HS-5 (cell line): ENCODE measurements around the gene DNAJB4.
"Not testable (repeated sequence)": the region's sequence is repeated elsewhere in the genome, so short reads cannot be mapped to it uniquely, and the experiment has no call there.

Experiments used
- DNase-seq: peaks from one replicate; pipeline ENCODE4 v3.0.0-alpha.2; 2012; ENCODE audit warnings: low read depth

DNAJB4 gene

GRCh38 chr1:78004719-78005447, at the start of gene DNAJB4:
TSS of gene DNAJB4 (plus strand) at chr1:78004939. CDS start at chr1:78005111, 172 bp downstream.
- DNase-seq: peak; percentile 95

GRCh38 chr1:77955709-77956108, 49.0 kb upstream of the DNAJB4 start:
- no peak for DNase-seq

- DNase-seq: no peak
These were observed 48.3 kb upstream of the DNAJB4 start for GRCh38 chr1:77956464-77956863.

DNA sequence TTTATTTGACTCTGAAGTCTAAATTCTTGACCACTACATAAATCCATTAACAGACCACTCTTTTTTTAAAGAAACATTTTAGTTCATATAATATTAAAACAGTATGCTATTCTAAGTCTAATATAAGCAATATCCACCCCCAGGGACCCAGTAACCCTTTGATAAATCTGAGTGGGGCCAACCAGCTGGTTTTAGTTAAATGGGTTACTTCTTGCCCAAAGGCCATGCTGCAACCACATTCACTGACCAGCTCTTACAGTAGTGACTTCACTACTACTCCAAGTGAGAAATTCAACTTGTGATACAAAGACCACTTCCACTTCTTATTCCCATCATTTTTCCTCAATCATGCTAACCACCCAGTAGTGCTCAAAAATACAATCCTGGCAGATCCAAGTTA, 46.3 kb upstream of the DNAJB4 start:
- no peak for DNase-seq

- DNase-seq: no peak
These were observed 45.9 kb upstream of the DNAJB4 start for GRCh38 chr1:77958850-77959249.

- DNase-seq: no peak
These were observed 43.3 kb upstream of the DNAJB4 start for GRCh38 chr1:77961392-77961791.

GRCh38 chr1:77966291-77966690, 38.4 kb upstream of the DNAJB4 start:
- no peak for DNase-seq

- DNase-seq: no peak
These were observed 34.5 kb upstream of the DNAJB4 start for GRCh38 chr1:77970192-77970591.

DNA sequence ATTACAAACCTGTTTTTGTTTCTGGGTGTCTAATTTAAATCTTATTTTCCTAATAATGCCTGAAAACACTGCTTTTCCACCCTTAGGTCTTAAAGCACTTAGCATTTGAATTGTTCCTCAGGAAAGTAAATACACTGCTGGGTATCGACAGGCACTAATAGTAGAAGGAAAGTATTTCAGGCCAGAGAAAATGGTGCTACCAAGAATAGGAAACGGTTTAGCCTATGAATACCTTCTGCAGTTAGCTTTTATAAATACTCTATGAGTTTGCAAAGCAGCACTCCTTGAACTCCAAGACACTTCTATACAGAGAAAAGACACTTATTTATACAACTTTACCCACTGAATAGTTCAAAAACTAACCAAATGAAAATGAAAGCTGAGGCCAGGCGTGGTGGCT, 32.7 kb upstream of the DNAJB4 start:
- no peak for DNase-seq

DNA sequence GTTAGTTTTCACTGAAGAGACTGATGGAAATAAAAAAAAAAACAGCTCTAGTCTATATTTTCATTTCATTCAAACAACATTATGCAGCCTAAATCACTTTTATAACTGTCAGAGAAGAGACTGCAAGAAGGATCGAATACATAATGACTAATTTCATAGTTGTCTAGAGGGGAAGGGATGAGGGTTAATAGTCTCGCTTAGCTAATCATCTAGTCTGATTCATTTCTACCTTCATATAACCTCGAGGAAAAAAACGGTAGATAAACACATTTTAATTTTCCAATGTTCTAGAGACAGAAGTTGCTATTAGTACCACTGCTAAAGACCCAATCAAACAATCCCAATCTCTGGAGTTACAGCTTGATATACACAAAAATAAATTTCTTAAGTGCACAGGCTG, 29.4 kb upstream of the DNAJB4 start:
- DNase-seq: peak; percentile 35

DNA sequence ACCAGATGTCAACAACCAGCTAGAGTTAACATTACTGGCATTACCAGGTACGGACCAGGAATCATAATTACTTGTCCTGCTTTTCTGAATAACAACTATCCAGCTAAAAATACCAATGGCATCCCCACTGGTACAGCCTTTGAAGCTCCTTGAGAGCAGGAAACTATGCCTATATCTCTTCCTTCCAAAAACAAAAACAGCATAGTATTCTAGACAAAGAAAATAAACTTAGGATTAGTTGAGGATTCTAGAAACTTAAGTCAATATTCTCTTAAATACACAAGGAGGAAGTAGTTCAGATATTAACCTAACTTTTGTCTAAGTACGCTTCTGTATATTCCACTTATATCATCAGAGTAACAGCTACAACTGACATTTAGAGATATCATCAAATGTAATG, 28.8 kb upstream of the DNAJB4 start:
- no peak for DNase-seq

DNA sequence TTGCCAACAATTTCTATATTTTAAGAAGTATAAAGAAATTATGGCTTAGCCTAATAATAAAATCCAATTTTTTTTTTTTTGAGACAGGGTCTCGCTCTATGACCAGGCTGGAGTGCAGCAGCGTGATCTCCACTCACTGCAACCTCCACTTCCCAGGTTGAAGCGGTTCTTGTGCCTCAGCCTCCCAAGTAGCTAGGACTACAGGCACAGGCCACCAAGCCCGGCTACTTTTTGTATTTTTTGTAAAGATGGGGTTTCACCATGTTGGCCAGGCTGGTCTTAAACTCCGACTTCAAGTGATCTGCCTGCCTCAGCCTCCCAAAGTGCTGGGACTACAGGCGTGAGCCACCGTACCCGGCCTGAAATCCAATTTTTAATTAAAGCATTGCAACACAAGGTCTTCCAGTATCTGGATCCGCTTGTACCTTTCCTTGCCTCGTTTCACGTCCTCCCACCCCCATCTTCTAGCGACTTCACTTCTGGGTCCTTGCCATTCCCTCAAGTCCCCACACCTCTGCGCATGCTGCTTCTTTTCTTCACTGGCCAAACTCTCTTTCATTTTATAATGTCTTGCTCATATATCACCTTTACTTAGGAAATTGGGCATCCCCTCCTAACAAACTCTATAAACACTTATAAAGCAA, 28.2 kb upstream of the DNAJB4 start:
- no peak for DNase-seq

DNA sequence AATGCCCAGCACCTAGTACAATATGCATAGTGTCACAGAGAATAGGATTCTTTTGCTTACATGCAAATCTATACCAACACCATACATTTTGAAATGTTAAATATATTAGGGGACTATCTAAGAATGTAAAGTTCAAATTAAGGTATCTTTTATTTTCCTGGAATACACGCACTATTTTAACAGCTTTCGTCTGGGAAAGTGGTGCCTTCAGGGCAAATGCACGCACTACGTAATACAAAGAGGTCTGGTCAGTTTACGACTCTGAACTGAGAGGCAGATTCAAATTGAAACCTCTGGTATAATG, 26.8 kb upstream of the DNAJB4 start:
- no peak for DNase-seq

DNA sequence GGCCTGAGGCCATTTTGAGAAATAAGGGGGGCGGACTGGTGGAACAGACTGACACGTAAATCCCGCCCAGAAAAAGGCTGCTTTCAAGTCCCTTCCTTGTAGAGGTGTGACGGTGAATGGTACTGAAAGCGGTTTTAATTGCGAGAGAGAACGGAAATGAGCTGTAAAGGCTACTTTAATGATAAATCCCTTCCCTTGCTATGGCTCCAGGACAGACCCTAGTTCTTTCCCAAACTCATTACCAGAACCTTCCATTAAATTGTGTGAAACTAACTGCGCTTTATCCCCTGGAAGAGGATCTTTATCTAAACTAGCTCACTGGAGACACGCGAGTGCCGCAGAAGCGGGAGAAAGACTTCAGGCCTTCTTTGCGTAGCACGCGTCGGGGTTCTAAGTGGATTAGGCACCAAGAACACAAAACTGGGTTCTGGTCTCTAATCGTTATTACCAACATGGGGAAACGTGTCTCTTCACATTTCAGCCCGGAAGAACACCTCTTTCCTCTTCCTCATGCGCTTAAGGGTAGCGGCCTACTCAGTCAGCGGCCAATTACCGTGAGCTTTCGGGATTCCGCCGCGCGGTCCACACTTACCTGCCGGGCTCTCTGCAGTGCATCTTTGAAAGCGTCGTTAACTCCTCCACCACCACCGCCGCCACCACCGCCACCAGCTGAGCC, 26.3 kb upstream of the DNAJB4 start:
- peak; percentile 71 for DNase-seq

- peak; percentile 98 for DNase-seq
These were observed 25.5 kb upstream of the DNAJB4 start, which contains the start of gene FUBP1 for GRCh38 chr1:77978969-77979876. TSS of gene FUBP1 (minus strand) at chr1:77979072. CDS start at chr1:77979004, 68 bp downstream.

GRCh38 chr1:77983352-77983996, 21.3 kb upstream of the DNAJB4 start:
- DNase-seq: not testable (repeated sequence)

DNA sequence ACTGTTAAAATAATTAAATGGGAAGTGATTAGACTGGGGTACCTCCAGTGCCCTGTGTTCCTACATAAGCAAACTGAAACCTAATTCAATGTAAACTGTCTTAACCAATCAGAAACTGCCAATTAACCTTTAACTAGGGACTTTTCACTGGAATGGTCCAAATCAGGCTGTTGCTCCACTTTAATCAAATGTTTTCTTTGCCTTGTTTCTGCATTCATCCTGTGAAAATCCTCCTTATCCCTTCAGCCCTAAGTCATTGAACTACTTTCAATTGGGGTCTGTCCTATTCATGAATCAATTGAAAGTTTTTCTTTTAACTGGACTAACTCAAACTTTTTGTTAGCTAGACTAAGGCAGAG, 20.8 kb upstream of the DNAJB4 start:
- DNase-seq: no peak

DNA sequence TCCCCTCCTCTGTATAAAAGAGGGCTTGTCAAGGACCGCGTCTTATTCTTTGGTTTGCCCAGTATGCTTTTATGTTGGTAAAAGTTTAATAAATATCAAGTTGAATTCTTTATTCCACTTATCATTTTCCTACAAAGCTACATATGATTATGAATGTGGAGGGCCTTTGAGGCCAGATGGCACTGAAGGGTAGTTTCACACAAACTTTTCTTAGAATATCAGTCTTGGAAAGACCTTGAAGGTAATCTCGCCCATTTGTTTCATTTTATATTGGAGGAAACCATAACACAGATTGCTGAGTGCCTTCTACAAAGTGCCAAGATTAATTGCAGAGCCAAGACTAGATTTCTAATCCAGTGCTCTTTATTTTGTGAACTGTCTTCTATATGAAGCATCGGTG, 20.1 kb upstream of the DNAJB4 start:
- DNase-seq: no peak

DNA sequence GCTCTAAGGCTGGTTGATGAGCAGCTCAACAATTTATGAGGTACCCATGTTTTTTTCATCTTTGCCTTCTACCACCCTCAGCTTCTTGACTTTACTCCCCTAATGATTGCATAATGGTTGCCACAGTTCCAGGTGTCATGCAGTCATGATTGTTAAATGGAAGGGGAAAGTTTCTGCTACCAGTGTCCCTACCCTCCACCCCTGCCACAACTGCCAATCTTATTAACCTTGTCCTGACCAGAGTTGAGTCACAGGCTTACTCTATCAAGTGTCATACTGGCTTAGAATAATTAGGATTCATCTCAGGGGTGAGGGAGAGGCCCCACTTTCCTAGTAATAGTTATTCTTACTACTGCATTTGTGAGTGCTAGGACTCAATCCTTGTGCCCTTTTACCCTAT, 17.9 kb upstream of the DNAJB4 start:
- no peak for DNase-seq

- no peak for DNase-seq
These were observed 16.8 kb upstream of the DNAJB4 start for GRCh38 chr1:77987919-77988318.

- no peak for DNase-seq
These were observed 15.0 kb upstream of the DNAJB4 start for GRCh38 chr1:77989744-77990143.
